ENCODE measurements around the gene RPTOR.
"Not testable (repeated sequence)": the region's sequence is repeated elsewhere in the genome, so short reads cannot be mapped to it uniquely, and the experiment has no call there.

The RPTOR gene

GRCh38 chr17:80619535-80620235, 75.0 kb downstream of the RPTOR start:
- DNase-seq = no peak

GRCh38 chr17:80621335-80621996, 76.8 kb downstream of the RPTOR start:
- no peak for DNase-seq

- no peak for DNase-seq
Measured at GRCh38 chr17:80621997-80622357, 77.3 kb downstream of the RPTOR start.

- DNase-seq = no peak
Measured at GRCh38 chr17:80624864-80625263, 80.2 kb downstream of the RPTOR start.

- no peak for DNase-seq
Measured at GRCh38 chr17:80625627-80626026, 81.0 kb downstream of the RPTOR start.

- not testable (repeated sequence) for DNase-seq
Measured at GRCh38 chr17:80628881-80629280, 84.2 kb downstream of the RPTOR start.

GRCh38 chr17:80629298-80630028, 84.8 kb downstream of the RPTOR start:
- DNase-seq = no peak

GRCh38 chr17:80630560-80631120, 86.0 kb downstream of the RPTOR start:
- no peak for DNase-seq

GRCh38 chr17:80631142-80632045, 86.8 kb downstream of the RPTOR start:
- DNase-seq = no peak

GRCh38 chr17:80632046-80632581, 87.5 kb downstream of the RPTOR start:
- no peak for DNase-seq

- DNase-seq = no peak
Measured at GRCh38 chr17:80633207-80633606, 88.6 kb downstream of the RPTOR start.

GRCh38 chr17:80633994-80634566, 89.4 kb downstream of the RPTOR start:
- DNase-seq = no peak

- DNase-seq = no peak
Measured at GRCh38 chr17:80636361-80637018, 91.9 kb downstream of the RPTOR start.

GRCh38 chr17:80637048-80637781, 92.6 kb downstream of the RPTOR start:
- no peak for DNase-seq

GRCh38 chr17:80639658-80640057, 95.0 kb downstream of the RPTOR start:
- no peak for DNase-seq

- DNase-seq = no peak
Measured at GRCh38 chr17:80640366-80641084, 95.9 kb downstream of the RPTOR start.

- no peak for DNase-seq
Measured at GRCh38 chr17:80643326-80644099, 98.9 kb downstream of the RPTOR start.

- no peak for DNase-seq
Measured at GRCh38 chr17:80644536-80644935, 99.9 kb downstream of the RPTOR start.

- no peak for DNase-seq
Measured at GRCh38 chr17:80645706-80646325, 101.2 kb downstream of the RPTOR start.

All from CD4-positive, alpha-beta T cell treated with Interleukin-15 for 1 hour (primary cell).